Neural cell (in vitro differentiated cells): Measurements from ENCODE around the gene JADE2. TPM values are rescaled to one million over a fixed set of nuclear protein-coding genes. Genes with fewer than 3 reads are reported as not detected.

Source experiments
- H2AFZ ChIP-seq: fragments of 200-600, 300-800 bp; sonication (generic), shearing (Covaris generic); 2 replicates; pipeline ENCODE4 v1.6.0; 2014; ENCODE audit warnings: low read depth, mild to moderate bottlenecking, antibody characterized with exemption, low read length, moderate library complexity
- H3F3A ChIP-seq: fragments of 200-600 bp; shearing (Covaris generic); 2 replicates; pipeline ENCODE4 v1.6.1; 2016; ENCODE audit warnings: mild to moderate bottlenecking, moderate library complexity, mixed read lengths, antibody characterized with exemption, low read length; ENCODE audit not compliant: insufficient read depth, poor library complexity, severe bottlenecking
- H3K27ac ChIP-seq: fragments of 200-600, 300-800 bp; sonication (generic), shearing (Covaris generic); 2 replicates; pipeline ENCODE4 v1.5.1; 2014; ENCODE audit warnings: mild to moderate bottlenecking, low read length, moderate library complexity
- H3K27me3 ChIP-seq: fragments of 300-800, 200-600 bp; sonication (generic), shearing (Covaris generic); 2 replicates; pipeline ENCODE4 v1.6.0; 2014; ENCODE audit warnings: mild to moderate bottlenecking, low read depth, low read length, moderate library complexity; ENCODE audit not compliant: insufficient read depth
- H3K36me3 ChIP-seq: fragments of 300-800, 200-600 bp; sonication (generic), shearing (Covaris generic); 2 replicates; pipeline ENCODE4 v1.5.1; 2014; ENCODE audit warnings: mild to moderate bottlenecking, antibody characterized with exemption, low read length, moderate library complexity; ENCODE audit not compliant: insufficient read depth
- H3K4me2 ChIP-seq: fragments of 300-800, 200-600 bp; sonication (generic), shearing (Covaris generic); 2 replicates; pipeline ENCODE4 v1.6.0; 2014; ENCODE audit warnings: mild to moderate bottlenecking, low read length
- H3K4me3 ChIP-seq: fragments of 300-800, 200-600 bp; sonication (generic), shearing (Covaris generic); 2 replicates; pipeline ENCODE4 v1.5.1; 2014; ENCODE audit warnings: mild to moderate bottlenecking, low read length, moderate library complexity
- H3K79me2 ChIP-seq: fragments of 200-600 bp; shearing (Covaris generic); replicated peaks from 2 replicates; pipeline ENCODE4 v1.6.0; 2014; ENCODE audit warnings: mild to moderate bottlenecking, low read length, moderate library complexity; ENCODE audit not compliant: insufficient read depth
- H3K9ac ChIP-seq: fragments of 300-800, 200-600 bp; sonication (generic), shearing (Covaris generic); 2 replicates; pipeline ENCODE4 v1.6.1; 2016; ENCODE audit warnings: mild to moderate bottlenecking, low read length, mixed read lengths
- H3K9me2 ChIP-seq: fragments of 200-600 bp; shearing (Covaris generic); 2 replicates; pipeline ENCODE4 v1.6.1; 2016; ENCODE audit warnings: mild to moderate bottlenecking, low read length, mixed read lengths; ENCODE audit not compliant: insufficient read depth
- H3K9me3 ChIP-seq: fragments of 200-600, 300-800 bp; sonication (generic), shearing (Covaris generic); 2 replicates; pipeline ENCODE4 v1.6.1; 2016; ENCODE audit warnings: mild to moderate bottlenecking, mixed run types, low read length, moderate library complexity, mixed read lengths
- H4K20me1 ChIP-seq: fragments of 200-600 bp; shearing (Covaris generic); 2 replicates; pipeline ENCODE4 v1.6.1; 2016; ENCODE audit warnings: mild to moderate bottlenecking, mixed run types; ENCODE audit not compliant: insufficient read depth
- EP300 ChIP-seq: fragments of 450-650 bp; conservative IDR thresholded peaks from 2 replicates; pipeline ENCODE4 v1.6.1; 2014; ENCODE audit warnings: antibody characterized with exemption, mild to moderate bottlenecking, moderate library complexity; ENCODE audit not compliant: poor library complexity, severe bottlenecking
- EZH2 ChIP-seq: fragments of 200-600, 300-800 bp; shearing (Covaris generic), sonication (generic); IDR thresholded peaks from 2 replicates; pipeline ENCODE4 v1.6.1; 2014; ENCODE audit warnings: antibody characterized with exemption, low read length, borderline replicate concordance, mild to moderate bottlenecking; ENCODE audit not compliant: insufficient read depth, poor library complexity, severe bottlenecking
- MXI1 ChIP-seq: fragments of 450-650 bp; conservative IDR thresholded peaks from 2 replicates; pipeline ENCODE4 v1.6.1; 2014; ENCODE audit warnings: antibody characterized with exemption, mild to moderate bottlenecking; ENCODE audit not compliant: poor library complexity, severe bottlenecking
- POLR2AphosphoS5 ChIP-seq: IDR thresholded peaks from 2 replicates; pipeline ENCODE4 v1.6.1; 2012
- RAD21 ChIP-seq: fragments of 450-650 bp; conservative IDR thresholded peaks from 2 replicates; pipeline ENCODE4 v1.6.1; 2014; ENCODE audit warnings: antibody characterized with exemption, mild to moderate bottlenecking, moderate library complexity
- REST ChIP-seq: IDR thresholded peaks from 2 replicates; pipeline ENCODE4 v1.6.1; 2012; ENCODE audit warnings: borderline replicate concordance
- SMC3 ChIP-seq: fragments of 450-650 bp; conservative IDR thresholded peaks from 2 replicates; pipeline ENCODE4 v1.6.1; 2014; ENCODE audit warnings: antibody characterized with exemption, mild to moderate bottlenecking, moderate library complexity; ENCODE audit not compliant: poor library complexity
- TAF1 ChIP-seq: IDR thresholded peaks from 2 replicates; pipeline ENCODE4 v1.6.1; 2012; ENCODE audit warnings: low read depth
- polyA plus RNA-seq: library from polyadenylated mRNA; depleted of rRNA; stranded (reverse); fragments of >200 nt; gene quantifications from 2 replicates; pipeline ENCODE4 v1.2.3, GENCODE V29; 2014
- TF ChIP-seq, protein P1 (sequence below): fragments of 450-650 bp; IDR thresholded peaks from 2 replicates; pipeline ENCODE4 v1.5.1; 2014; ENCODE audit warnings: antibody characterized with exemption, mild to moderate bottlenecking, moderate library complexity; ENCODE audit not compliant: poor library complexity, severe bottlenecking

The JADE2 gene
- polyA plus RNA-seq, 1 donor from 2014 or later: 1.9 TPM

- Histone ChIP-seq H3K4me2 (no peak overlapping the region), H3K9ac (no peak overlapping the region), H2AFZ (no peak overlapping the region), H4K20me1 (no peaks in the 10 kb centered on the region), H3K36me3 (no peaks in the 10 kb centered on the region), H3K9me3 (no peaks in the 10 kb centered on the region), H3F3A (no peaks in the 10 kb centered on the region), H3K79me2 (no peaks in the 10 kb centered on the region), H3K27me3 (no peaks in the 10 kb centered on the region), H3K9me2 (no peaks in the 10 kb centered on the region), H3K27ac (no peak overlapping the region), H3K4me3 (no peak overlapping the region)
- no peak for TF ChIP-seq REST
- no peak for TF ChIP-seq POLR2AphosphoS5
- no peak for TF ChIP-seq TAF1
- no peak for TF ChIP-seq MXI1
- no peak for TF ChIP-seq EZH2
- TF ChIP-seq, protein P1, sequence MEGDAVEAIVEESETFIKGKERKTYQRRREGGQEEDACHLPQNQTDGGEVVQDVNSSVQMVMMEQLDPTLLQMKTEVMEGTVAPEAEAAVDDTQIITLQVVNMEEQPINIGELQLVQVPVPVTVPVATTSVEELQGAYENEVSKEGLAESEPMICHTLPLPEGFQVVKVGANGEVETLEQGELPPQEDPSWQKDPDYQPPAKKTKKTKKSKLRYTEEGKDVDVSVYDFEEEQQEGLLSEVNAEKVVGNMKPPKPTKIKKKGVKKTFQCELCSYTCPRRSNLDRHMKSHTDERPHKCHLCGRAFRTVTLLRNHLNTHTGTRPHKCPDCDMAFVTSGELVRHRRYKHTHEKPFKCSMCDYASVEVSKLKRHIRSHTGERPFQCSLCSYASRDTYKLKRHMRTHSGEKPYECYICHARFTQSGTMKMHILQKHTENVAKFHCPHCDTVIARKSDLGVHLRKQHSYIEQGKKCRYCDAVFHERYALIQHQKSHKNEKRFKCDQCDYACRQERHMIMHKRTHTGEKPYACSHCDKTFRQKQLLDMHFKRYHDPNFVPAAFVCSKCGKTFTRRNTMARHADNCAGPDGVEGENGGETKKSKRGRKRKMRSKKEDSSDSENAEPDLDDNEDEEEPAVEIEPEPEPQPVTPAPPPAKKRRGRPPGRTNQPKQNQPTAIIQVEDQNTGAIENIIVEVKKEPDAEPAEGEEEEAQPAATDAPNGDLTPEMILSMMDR: no peak
These were observed 41.3 kb downstream of the JADE2 start for GRCh38 chr5:134566741-134567221.

DNA sequence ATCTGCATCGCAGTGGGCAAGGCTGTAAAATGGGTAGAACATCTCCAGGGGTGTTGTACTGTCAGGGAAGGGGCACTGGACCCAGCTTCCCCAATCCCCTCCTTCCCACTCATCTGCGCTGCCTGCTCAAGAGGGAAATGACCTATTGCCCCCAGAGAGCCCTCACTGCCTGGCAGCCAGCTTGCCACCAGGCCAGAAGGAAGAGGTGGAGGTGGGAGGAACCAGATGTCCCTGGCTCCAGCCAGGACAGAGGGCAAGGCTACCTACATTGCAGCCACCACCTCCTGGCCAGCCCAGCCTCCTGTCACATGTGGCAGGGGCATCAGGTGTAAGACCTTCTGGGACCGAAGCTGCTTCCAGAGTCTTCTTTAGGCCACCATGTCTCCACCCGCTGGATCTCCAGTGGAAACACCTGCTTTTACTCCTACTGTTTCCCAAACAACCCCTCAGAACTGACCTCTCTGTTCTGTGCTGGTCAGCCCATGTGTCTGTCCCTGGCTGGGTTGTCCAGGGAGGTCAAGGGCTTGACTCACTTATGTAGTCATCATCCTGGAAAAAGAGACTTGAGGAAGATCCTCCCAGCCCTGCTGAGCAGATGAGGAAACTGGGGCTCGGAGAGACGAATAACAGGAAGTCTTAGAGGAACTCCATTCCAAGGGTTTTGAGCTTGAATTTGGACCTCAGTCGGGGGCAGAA lies 42.3 kb downstream of the JADE2 start:
- Histone ChIP-seq H3K9me2 (no peaks in the 10 kb centered on the region), H2AFZ (no peak overlapping the region), H3K4me2 (no peak overlapping the region), H4K20me1 (no peaks in the 10 kb centered on the region), H3K27me3 (no peaks in the 10 kb centered on the region), H3K4me3 (no peak overlapping the region), H3K27ac (no peak overlapping the region), H3K9me3 (no peaks in the 10 kb centered on the region), H3F3A (no peaks in the 10 kb centered on the region), H3K36me3 (no peaks in the 10 kb centered on the region), H3K79me2 (no peaks in the 10 kb centered on the region), H3K9ac (no peak overlapping the region)
- TF ChIP-seq EP300 (no peak), SMC3 (no peak), RAD21 (no peak), MXI1 (no peak), EZH2 (no peak), POLR2AphosphoS5 (no peak), REST (no peak), TAF1 (no peak)
- TF ChIP-seq, protein P1: no peak
